GM21360 (cell line): ENCODE data around the gene DPY19L2.
"Not testable (repeated sequence)": the region's sequence is repeated elsewhere in the genome, so short reads cannot be mapped to it uniquely, and the experiment has no call there.

Experiments
- ATAC-seq: cut with Tn5 transposase; IDR thresholded peaks from one replicate; pipeline ENCODE4 v1.9.1; 2021; ENCODE audit warnings: mild to moderate bottlenecking, moderate library complexity; ENCODE audit not compliant: unreplicated experiment

Gene DPY19L2

DNA sequence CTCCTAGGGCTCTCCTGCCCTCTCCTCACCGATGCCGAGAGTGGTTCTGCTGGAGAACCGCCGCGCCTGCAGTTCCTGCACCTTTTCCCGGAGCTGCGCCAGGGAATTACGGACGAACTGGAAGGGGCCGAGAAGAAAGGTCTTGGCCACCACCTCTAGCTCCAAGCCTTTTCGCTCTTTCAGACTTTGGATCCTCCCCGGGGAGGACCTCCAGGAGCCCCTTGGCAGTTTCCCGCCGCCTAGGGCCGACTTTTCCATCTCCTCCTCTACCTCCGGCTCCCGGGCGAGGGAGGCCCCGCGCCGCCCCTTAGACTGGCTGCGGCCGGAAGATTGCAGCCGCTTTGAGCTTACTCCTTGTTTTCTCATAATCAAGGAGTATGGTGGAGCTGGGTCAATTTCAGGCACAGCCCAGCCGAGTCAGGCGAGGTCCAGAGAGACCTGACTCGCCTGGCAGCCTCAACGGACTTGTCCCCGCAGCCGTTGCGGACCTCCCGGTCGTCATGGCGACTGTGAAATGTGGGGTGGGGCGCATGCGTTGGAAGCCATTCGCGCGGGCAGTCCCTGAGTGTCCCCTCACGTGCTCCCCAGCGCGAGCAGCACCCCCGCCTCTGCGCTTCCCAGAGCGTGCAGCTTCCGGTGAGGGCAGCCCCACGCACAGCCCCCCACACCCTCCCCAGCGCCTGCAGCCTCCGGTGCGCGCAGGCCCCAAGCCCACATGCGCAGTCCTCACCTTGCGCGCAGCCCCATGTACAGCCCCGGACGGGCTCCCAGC lies at the start of gene DPY19L2:
Gene DPY19L2, minus strand, starts transcription at position 466 of the 772 bp plus-strand sequence. Its CDS starts 100 bp downstream, at position 366.
- peak; percentile 76 for ATAC-seq

DNA sequence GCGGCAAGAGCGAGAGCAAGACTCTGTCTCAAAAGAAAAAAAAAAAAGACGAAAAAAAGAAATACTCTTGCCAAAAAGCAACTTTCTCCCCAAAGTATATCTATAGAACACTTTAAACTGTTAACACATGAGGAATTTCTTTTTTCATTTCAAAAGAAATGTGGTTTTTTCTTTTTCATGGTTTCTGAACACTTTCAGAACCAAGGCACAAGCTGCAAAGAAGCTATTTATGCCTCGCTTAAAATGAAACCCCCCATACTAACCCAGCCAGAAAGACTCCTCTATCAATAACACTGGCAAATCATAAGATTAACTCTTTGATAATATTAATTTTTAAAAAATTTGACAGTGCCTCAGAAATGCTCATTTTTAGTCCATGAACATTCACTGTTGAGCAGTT lies 48.6 kb upstream of the DPY19L2 start:
- ATAC-seq, result not testable (repeated sequence)

DNA sequence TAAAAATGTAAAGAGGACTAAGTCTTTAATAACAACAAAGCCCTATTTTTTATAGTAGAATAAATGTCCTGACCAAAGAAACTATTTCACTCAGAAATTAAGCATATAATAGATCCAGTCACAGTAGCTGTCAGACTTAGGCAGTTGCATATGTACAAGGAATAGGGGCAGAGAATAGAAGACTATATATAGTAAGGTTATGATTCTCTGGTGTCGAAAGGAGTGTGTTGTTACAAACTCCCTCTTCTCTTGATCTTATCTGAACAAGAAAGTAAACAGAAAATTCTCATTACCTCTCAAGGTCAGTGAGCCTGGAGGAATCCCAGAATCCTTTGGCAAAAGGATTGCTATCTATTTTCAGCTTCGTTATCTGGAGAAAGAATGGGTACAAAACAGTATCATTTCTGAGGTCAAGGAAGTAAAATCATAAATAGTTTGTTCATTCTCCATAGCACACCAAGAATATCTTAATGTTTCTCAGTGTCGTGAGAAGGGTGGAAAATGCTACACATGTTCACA lies 46.9 kb upstream of the DPY19L2 start:
- not testable (repeated sequence) for ATAC-seq

DNA sequence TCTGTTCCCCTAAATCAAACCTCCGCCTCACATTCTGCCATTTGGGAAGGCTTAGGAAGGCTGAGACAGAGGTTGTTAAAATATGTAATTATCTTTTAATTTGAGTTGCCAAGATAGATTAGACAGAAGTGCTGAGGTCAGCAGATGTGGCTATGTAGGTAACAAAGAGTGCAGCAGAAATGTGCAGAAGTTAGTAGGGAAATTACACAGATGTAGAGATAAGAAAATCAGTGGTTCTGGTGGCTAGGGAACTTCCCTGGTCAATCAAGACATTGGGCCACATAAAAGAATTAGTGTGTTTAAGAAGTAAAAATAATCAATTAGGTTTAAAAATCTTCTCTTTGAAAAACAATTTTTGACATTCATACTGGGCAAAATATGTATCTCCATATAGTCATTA lies 46.1 kb upstream of the DPY19L2 start:
- not testable (repeated sequence) for ATAC-seq

DNA sequence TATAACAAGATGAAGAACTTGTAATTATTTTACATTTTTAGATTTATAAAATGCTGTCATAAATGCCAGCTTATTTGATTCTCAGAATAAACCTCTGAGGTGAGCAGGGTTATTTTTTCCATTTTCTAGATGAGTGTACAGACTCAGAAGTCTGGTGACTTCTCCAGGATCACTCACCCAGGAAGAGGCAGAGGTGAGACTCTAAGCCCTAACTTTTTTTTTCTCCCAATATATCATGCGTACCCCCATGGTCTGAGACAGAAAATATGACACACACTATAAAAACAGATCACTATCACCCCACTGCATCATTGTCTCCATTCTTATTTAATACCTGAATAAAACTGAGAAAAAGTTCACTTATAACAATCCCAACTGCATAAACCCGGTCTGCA lies 45.4 kb upstream of the DPY19L2 start:
- ATAC-seq, result not testable (repeated sequence)

DNA sequence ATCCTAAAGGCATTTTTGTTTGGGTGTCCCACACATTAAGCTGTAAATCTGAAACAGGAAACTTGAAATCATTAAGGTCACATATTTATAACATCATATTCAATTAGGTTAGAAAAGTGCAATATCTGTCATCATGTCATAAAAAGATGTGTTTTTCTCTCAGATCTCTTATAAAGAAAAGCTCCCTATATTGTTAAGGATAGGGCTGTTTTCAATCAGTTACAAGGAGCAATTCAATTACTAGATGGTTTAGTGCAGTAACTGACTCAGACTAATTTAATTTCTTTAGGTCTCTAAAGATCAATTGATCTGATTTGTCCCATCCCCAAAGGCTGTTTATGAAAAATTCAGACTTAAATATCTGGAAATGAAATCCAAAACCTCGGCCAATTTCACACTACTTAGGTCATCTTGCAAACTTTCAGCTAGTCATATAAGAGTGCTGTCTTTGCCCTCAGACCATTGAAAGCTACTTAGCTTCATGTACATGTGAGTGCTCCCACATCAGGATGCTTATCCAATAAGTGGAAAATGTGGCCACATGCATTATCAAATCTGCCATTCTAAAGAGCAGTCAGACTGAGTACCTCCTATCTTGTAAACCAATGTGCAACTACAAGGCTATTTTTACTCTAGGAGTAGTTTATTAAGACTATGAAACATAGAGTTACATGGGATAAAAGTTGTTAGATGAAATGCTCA lies 44.8 kb upstream of the DPY19L2 start:
- not testable (repeated sequence) for ATAC-seq

DNA sequence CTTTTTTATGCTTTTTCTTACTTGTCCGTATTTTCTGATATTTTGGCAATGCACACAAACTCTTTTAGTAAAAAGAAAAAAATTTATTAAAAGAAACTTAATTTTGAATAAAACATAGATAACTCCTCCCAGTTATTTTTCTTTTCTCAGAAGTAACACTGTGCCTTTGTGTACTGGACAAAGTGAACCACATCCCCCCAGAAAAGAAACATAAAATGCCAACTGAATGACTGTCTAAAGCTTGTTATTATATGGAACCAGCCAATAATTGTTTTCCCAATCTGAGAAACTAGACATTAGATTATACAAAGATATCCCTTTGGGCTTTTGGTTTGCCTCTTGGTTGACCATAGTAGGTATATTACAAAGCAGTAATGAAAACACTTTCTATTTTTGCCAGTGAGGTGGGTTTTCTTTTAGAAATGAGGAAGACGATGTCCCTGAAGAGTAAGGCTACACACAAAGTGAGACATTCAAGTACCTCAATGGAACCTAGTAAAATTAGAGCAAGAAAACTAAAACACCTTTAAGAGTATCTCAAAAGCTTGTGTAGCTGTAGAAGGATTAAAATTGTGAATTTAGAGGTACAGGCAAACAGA lies 44.2 kb upstream of the DPY19L2 start:
- ATAC-seq, result not testable (repeated sequence)

DNA sequence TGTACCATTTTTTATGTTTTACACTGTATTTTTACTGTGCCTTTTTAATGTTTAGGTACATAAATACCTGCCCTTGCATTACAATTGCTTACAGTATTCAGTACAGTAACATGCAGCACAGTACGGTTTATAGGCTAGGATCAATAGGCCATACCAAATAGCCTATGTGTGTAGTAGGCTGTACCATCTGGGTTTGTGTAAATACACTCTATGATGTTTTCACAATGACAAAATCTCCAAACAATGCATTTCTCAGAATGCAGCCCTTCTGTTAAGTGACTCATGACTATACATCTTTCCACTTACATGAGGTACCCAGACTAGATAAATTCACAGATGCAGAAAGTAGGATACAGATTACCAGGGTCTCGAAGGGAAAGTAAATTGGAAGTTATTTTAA lies 43.0 kb upstream of the DPY19L2 start:
- not testable (repeated sequence) for ATAC-seq

DNA sequence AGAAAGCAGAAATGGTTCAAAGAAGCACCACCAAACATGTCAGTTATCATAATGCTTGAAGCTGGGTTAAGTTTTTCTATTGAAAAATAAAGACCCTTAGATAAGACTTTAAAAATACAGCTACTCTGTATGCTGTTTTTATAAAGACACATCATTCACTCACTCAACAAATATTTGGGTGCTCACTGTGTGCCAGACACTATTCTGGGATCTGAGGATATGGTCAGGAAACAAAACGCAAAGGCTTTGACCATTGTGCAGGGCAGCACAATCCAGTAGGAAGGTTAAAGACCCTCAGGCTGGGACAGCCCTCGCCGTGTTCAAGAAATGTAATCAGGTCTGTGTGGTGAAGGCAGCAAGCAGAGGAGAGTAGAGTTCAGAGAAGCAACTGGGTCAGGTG lies 38.0 kb upstream of the DPY19L2 start:
- ATAC-seq, result no peak

DNA sequence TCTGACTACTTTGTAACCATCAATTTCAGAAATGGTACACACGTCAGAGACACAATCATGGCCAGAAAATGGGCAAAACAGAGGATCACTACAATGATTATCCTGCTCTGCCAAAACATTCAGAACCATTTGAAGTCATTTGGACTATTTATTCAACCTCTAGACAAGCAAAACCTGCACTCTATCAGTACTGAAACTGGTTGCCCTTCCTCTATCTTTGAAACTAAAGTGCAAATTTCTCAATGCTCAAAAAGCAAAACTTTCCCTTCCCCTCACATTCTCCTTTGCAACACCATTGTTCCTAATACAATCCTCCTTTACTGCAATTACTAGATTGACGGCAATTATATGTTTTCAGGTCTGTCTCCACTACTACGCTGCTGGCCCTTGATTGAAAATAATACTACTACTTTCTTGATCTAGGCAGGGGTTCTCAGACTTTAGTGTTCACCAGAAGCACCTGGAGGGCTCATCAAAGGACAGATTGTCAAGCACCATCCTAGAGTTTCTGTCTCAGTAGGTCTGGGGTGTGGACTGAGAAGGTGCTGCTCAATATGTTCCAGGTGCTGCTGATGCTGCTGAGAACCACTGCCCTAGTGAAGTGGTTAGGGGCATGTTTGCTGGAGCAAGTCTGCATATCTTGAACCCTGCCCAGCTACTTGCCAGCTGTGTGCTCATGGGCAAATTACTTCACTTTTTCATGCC lies 31.5 kb upstream of the DPY19L2 start:
- ATAC-seq, result peak; percentile 41

DNA sequence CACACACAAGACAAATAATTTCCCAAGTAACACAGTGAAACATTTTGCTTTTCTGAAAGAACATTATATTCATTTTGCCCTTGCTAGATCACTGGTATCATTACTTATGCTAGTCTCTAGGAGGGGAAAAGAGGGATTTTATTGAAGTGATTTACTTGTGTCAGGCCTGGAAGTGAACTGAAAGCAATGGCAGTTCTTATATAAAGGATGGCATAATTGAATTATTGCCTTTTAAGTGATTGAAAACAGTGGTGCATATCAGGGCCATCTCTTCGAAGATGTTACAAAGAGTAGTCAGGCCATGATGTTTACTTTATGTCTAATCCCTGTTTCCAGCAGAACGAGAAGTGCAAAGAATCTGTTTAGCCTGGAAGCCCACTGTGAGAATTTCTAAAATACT lies 30.7 kb upstream of the DPY19L2 start:
- not testable (repeated sequence) for ATAC-seq

DNA sequence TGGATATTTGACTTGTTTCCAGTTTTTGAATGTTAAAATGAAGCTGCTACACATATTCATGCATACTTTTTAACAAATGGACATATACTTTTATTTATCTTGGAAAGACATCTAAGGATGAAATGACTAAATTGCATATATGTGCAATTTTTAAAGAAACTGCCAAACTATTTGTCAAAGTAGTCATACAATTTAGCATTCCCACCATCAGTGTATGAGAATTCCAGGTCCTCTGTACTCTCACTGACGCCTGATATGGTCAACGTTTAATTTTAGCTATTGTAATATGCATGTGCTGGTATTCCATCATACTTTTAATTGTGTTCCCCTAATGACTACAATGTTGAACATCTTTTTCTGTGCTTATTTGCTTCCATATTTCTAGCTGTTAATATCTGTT lies 22.5 kb upstream of the DPY19L2 start:
- ATAC-seq, result not testable (repeated sequence)

DNA sequence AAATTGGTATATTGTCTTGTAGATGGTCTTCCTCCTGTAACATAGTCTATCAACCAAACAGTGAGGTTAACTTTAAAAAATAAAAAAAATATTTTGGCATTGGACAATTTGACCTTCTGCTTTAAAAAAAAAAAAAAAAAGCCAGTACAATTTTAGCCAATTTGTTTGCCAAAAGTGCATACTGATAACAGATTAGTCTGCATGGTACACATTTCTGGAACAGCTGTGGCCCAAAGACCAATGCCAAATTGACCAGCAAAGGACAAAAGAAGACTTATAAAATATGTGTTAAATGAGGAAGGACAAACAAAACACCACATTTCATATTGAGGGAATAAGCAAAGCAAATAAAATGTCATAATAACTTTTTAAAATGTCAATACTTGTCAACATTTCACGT lies 20.8 kb upstream of the DPY19L2 start:
- ATAC-seq, result not testable (repeated sequence)

DNA sequence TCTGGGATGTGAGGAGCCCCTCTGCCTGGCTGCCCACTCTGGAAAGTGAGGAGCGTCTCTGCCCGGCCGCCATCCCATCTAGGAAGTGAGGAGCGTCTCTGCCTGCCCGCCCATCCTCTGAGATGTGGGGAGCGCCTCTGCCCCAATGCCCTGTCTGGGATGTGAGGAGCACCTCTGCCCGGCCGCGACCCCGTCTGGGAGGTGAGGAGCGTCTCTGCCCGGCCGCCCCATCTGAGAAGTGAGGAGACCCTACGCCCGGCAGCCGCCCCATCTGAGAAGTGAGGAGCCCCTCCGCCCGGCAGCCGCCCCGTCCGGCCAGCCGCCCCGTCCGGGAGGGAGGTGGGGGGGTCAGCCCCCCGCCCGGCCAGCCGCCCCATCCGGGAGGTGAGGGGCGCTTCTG lies 18.3 kb upstream of the DPY19L2 start:
- ATAC-seq, result not testable (repeated sequence)

DNA sequence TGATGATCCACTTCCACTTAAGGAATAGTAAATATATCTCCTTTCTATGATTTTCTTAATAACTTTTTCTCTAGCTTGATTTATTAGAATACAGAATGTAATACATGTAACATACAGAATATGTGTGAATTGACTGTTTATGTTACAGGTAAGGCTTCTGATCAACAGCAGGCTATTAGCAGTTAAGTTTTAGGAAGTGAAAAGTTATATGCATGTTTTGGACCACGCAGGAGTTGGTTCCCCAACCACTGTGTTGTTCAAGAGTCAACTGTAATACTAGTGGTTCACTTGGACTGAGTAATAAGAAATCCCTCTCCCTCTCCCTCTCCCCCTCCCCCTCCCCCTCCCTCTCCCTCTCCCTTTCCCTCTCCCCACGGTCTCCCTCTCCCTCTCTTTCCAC lies 17.5 kb upstream of the DPY19L2 start:
- not testable (repeated sequence) for ATAC-seq

DNA sequence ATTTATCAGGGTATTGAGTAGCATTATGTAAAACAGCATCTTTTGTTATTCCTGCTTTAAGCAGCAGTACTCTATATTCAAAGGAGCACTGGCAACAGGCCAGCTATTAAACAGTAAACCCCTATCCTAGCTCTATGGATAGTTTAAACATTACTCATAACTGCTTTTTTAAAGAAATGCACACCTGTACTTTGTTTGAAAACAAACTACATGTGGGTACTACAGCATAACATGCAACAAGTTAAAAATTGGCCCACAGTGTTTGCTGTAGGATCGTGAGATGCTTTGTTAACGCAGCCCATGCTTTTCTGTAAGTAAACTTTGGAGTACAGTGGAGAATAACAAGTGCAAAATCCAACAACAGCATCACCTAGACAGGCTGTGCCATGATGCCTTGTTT lies 14.3 kb upstream of the DPY19L2 start:
- ATAC-seq, result not testable (repeated sequence)

DNA sequence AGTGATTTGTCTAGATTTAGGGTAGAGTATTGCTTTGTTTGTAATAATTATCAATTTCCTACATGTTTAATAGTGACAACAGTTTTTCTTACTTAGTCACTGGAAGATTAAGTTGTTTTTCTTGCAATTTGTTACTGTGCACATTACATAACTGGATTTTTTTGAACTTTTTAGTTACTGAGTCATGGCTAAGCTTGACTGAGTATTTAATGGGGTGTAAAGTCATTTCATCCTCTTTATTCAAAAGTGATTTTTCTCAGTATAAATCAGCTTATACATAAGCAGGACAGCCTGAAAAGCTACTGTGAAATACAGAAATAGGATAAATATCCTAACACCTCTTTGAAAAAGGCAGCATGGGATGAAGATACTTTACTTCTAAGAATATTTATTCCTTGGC lies 12.5 kb upstream of the DPY19L2 start:
- not testable (repeated sequence) for ATAC-seq

DNA sequence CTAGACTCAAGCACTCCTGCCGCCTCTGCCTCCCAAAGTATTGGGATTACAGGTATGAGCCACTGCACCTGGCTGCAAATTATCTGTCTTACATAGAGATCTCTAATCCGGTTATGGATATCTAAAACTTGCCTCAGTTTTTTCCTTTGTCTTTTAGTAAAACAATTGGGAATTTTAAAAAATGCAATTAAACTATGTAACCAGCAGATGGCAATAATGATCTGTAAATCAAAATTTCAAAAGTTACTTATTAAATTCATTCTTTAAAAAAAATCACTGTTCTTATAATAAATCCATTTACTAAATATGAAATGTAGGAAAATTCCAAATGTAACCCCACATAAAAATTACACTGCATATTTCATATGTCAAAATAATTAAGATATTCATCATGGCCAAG lies 4.3 kb upstream of the DPY19L2 start:
- not testable (repeated sequence) for ATAC-seq

DNA sequence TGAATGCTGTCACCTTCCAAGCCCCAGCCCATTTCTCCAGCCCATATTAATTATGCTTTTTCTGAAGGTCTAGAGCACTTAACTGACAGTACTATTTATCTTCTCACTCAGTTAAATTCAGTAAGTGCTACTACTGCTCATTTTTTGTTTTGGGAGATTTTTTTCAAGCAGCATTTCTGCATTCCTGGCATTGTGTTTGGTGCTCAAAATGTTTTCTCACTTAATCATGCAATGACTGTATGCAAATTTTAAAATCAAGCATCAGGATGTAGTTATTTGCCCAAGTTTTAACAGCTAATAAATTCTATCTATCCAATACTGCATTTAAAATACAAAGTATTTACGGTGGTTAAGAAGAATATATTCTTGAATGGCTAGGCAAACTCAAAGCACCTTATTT lies 1.6 kb upstream of the DPY19L2 start:
- not testable (repeated sequence) for ATAC-seq

DNA sequence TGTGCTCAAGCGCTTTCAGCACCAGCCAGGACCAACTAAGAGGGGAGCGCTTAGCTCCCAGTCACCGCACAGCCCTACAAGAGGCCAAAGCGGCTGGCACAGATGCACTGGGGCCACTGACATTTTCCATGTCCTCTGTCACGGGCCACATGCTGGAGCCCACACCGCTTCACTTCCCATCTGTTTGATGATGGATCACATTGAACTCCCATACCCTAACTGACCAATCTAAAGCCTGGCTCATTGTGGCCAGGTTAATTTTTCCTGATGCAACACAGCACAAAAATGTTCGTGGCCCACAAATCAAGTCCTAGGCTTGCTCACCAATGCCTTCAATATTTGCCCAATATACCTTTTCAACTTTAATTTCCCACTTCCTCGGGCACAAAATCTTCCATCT lies 1.1 kb upstream of the DPY19L2 start:
- ATAC-seq, result not testable (repeated sequence)

DNA sequence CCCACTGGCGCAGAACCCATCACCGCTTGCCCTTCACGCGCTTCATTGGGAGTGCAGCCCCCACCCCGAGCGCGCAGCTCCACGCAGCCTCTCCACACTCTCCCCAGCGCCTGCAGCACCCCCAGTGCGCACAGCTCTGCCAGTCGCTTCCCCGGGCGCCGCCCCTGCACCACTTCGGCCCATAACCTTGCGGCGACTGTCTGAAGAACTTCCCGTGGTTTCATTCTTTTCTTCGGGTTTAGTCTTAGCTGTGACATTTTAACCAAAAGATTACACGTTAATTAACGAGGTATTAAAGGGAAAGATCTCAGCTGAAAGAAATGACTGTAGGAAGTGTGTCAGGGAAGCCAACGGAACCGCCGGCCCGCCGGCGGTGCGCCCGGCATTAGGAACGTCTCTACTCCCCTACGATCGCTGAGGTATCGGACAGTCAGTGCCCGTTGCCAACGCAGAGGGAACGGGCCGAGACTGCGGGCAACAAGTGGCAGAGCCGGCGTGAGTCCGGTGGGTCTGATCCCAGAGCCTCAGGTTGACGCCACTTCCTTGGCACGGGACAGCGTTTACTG lies 590 bp upstream of the DPY19L2 start:
- peak; percentile 47 for ATAC-seq
